Cardiac fibroblast (primary cell): Measurements from ENCODE around the gene NUCB1.
"Not testable (repeated sequence)": the region's sequence is repeated elsewhere in the genome, so short reads cannot be mapped to it uniquely, and the experiment has no call there.

ENCODE experiments used
- DNase-seq, 2 donors: peaks; one replicate each; pipeline versions ENCODE4 v3.0.0 to v3.0.0-alpha.2; 2010; ENCODE audit warnings: low read depth in 2 of 2
- H3K4me3 ChIP-seq, 2 donors: replicated peaks in 1 of 2; 1 replicate in 1 of 2; 2 replicates in 1 of 2; pipeline ENCODE4 v1.5.1; 2011; ENCODE audit warnings: low read depth in 2 of 2, low read length in 2 of 2, mild to moderate bottlenecking in 2 of 2, moderate library complexity in 1 of 2
- TF ChIP-seq, protein P1 (sequence below): IDR thresholded peaks from one replicate; pipeline ENCODE4 v1.5.1; 2011; ENCODE audit warnings: low read depth, mild to moderate bottlenecking, low read length, inconsistent platforms

The NUCB1 gene

DNA sequence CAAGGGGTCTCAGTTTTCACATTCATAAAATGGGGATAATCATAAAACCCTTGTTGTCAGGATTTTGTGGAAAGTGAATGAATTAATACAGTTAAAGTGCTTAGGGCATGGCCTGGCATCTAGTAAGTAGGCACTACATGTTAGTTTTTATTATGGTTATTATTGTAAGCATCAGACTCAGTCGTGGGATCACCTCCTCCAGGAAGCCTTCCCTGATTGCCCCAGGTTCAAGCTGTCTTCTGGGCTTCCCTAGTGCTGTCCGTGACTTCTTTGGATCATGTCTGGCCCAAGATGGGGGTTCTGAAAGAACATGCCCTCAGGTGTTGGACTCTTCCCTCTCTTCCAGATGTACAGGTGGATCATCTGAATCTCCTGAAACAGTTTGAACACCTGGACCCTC, 10.7 kb downstream of the NUCB1 start:
- H3K4me3 ChIP-seq = no peak overlapping the region
- TF ChIP-seq, protein P1, sequence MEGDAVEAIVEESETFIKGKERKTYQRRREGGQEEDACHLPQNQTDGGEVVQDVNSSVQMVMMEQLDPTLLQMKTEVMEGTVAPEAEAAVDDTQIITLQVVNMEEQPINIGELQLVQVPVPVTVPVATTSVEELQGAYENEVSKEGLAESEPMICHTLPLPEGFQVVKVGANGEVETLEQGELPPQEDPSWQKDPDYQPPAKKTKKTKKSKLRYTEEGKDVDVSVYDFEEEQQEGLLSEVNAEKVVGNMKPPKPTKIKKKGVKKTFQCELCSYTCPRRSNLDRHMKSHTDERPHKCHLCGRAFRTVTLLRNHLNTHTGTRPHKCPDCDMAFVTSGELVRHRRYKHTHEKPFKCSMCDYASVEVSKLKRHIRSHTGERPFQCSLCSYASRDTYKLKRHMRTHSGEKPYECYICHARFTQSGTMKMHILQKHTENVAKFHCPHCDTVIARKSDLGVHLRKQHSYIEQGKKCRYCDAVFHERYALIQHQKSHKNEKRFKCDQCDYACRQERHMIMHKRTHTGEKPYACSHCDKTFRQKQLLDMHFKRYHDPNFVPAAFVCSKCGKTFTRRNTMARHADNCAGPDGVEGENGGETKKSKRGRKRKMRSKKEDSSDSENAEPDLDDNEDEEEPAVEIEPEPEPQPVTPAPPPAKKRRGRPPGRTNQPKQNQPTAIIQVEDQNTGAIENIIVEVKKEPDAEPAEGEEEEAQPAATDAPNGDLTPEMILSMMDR = no peak
- no peak for DNase-seq

DNA sequence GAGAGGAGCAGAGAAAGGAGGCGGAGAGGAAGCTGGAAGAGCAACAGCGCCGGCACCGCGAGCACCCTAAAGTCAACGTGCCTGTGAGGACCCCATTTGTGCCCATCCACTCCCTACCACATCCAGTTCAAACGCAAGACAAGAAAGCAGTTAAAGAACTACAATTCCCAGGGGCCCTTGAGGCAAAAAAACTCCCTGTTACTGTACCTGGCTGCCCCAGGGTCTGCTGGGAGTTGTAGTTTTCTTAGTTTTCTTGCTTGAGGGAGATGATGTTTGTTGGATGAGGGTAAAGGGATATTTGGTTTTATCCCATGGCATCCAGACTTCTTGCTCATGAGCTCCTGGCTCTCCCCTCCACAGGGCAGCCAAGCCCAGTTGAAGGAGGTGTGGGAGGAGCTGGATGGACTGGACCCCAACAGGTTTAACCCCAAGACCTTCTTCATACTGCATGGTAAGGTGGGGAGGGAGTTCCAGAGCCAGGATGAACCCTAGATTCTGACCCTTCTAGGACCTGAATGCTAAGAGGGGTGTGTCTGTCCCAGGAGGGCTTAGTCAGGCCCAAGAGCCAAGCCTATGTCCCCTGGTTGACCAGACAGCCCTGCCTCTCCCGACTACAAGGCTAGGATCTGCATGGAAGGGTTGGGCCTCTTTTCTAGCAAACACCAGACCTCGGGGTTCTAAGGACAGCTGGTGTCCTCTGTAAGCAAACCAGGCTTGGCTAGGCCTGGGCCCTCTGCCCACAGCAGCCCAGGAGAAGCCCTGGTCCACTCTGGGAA, 13.2 kb downstream of the NUCB1 start:
- no peak for DNase-seq
- TF ChIP-seq, protein P1 = no peak
- H3K4me3 ChIP-seq = no peak overlapping the region

DNA sequence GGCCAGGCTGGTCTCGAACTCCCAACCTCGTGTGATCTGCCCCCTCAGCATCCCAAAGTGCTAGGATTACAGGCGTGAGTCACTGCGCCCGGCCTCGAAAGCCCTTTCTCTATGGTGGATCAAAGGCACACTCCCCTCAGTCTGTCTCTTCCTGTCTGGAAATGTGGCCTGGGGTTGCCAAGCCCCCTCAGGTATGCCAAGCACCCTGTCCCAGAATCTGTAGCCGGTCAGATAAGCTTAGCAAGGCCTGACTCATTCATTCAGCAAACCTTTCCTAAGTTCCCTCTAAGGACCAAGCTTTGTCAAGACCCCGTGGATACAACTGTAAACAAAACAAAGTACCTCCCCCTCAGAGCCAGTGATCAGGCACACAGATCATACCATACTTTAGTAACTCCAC, 14.1 kb downstream of the NUCB1 start:
- TF ChIP-seq, protein P1 = no peak
- no peak overlapping the region for H3K4me3 ChIP-seq
- DNase-seq = no peak

DNA sequence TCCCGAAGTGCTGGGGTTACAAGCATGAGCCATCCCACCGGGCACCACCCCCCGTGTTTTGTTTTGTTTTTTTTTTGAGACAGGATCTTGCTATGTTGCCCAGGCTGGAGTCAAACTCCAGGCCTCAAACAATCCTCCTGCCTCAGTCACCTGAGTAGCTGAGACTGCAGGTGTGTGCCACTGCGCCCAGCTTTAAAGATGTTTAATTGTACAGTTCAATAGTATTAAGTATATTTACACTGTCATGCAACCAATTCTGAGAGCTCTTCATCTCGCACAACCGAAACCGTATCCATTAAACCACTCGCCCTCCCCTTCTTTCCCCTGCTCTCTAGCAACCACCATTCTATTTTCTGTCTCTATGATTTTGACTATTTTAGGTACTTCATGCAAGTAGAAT, 15.6 kb downstream of the NUCB1 start:
- no peak for DNase-seq
- TF ChIP-seq, protein P1 = no peak
- no peak overlapping the region for H3K4me3 ChIP-seq

DNA sequence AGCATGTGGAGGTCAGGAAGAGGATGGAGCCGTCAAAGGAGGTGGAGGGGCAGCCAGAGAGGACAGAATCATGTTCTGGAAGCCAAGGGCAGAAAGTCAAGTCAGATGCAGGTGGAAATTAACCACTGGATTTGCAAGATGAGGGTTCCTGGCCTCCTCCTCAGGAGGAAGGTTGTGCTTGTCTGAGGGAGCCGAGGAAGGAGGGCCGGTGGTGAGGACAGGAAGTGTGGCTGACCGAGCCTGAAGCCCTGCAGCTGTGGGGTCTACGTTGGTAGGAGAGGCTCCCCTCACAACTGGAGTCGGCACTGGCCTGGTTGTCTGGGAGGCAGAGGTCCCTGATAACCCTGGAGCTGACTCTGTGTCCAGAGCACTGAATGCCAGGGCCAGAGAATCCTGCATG, 18.0 kb downstream of the NUCB1 start:
- no peak for DNase-seq
- no peak overlapping the region for H3K4me3 ChIP-seq
- TF ChIP-seq, protein P1 = no peak

DNA sequence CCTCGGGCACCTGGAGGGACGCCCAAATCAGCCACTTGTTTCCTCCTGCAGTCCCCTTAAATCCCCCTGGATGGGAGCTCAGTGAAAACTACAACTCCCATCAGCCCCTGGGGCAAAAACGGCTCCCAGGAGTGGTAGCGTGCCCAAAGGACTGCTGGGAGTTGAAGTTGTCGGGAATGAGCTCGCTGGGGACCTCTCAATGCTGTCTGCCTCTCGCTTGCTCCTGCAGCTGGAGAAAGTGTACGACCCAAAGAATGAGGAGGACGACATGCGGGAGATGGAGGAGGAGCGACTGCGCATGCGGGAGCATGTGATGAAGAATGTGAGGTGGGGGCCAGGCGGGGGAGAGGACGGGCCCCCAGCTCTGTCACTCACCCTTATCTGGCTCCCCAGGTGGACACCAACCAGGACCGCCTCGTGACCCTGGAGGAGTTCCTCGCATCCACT, 18.7 kb downstream of the NUCB1 start:
- DNase-seq = no peak
- TF ChIP-seq, protein P1 = no peak
- no peak overlapping the region for H3K4me3 ChIP-seq

DNA sequence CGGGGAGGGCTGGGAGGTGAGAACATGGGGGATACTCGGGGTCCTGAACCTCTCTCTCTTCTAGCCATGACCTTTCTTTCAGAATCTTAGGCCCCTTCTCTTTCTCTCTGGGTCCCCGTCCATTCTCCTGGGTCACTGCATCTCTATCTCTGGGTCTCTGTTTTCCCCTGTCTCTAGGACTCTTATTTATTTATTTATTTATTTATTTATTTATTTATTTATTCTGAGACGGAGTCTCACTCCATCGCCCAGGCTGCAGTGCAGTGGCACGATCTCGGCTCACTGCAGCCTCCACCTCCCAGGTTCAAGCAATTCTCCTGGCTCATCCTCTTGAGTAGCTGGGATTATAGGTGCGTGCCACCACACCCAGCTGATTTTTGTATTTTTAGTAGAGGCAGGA, 19.2 kb downstream of the NUCB1 start:
- not testable (repeated sequence) for DNase-seq, H3K4me3 ChIP-seq
